ENCODE data around the gene DFFB. TPM values are rescaled to one million over a fixed set of nuclear protein-coding genes. Genes with fewer than 3 reads are reported as not detected.

The DFFB gene
- total and polyA plus RNA-seq, 9 of the 15 experiments (the other 6 are each of a cell fraction or from before 2014, with no cell fraction given) = 2.3 to 15.8 (median 11.5) TPM

- TF ChIP-seq ARID4B (CRISPR knock-in tag; IDR thresholded peaks at IDR 0.05) (0 out of 2 replicates have a peak, but pooled peaks have one; percentile 39), THRA (IDR thresholded peaks at IDR 0.05) (no peak), DPF2 (IDR thresholded peaks at IDR 0.05) (0 out of 2 replicates have a peak, but pooled peaks have one; percentile 18), RREB1 (CRISPR knock-in tag; IDR thresholded peaks at IDR 0.05) (no peak), BRF1 (IDR thresholded peaks at IDR 0.05; ENCODE audit: borderline replicate concordance, extremely low read depth, insufficient read length) (no peak), C11orf30 (IDR thresholded peaks at IDR 0.05; ENCODE audit: low read depth) (peak; percentile 73), MAFK (IDR thresholded peaks at IDR 0.05; ENCODE audit: low read length) (peak; percentile 44; the same call in 1 of the 2 replicates), PRMT5 (CRISPR knock-in tag; IDR thresholded peaks at IDR 0.05) (no peak), ZNF592 (IDR thresholded peaks at IDR 0.05) (peak; percentile 81), SMARCB1 (IDR thresholded peaks at IDR 0.05; ENCODE audit: insufficient read length, low read depth) (no peak), MEF2A (IDR thresholded peaks at IDR 0.05; ENCODE audit: control insufficient read depth, low read depth, low read length) (no peak), SNRNP70 (optimal IDR thresholded peaks at IDR 0.05; ENCODE audit: low read depth, low read length) (no peak)
Measured at GRCh38 chr1:3822421-3822820, 34.9 kb upstream of the DFFB start (continued).

Measured in K562 (cell line).